Liver (tissue), 3 donors: ENCODE results near the gene ZIC3.

ENCODE experiments used
- EGR1 ChIP-seq, 2 donors: IDR thresholded peaks; 2 replicates each; pipeline ENCODE4 v1.6.1; 2016 to 2018; ENCODE audit warnings: antibody characterized with exemption in 2 of 2, low read depth in 2 of 2
- SP1 ChIP-seq: IDR thresholded peaks from 2 replicates; pipeline ENCODE4 v1.6.1; 2018; ENCODE audit warnings: antibody characterized with exemption, mild to moderate bottlenecking
- TF ChIP-seq, protein P1 (sequence below): IDR thresholded peaks from 2 replicates; pipeline ENCODE4 v1.6.1; 2016; ENCODE audit warnings: antibody characterized with exemption
- TF ChIP-seq, protein P2 (sequence below): IDR thresholded peaks from 2 replicates; pipeline ENCODE4 v1.6.1; 2016; ENCODE audit warnings: antibody characterized with exemption, mild to moderate bottlenecking
- TF ChIP-seq, protein P3 (sequence below): fragments of 150-350 bp; IDR thresholded peaks from 2 replicates; pipeline ENCODE4 v1.5.1; 2017; ENCODE audit warnings: improper control_type of control experiment, low read depth, low read length; ENCODE audit not compliant: missing input control
- donor health status: healthy.
- donor health status: healthy.

DNA sequence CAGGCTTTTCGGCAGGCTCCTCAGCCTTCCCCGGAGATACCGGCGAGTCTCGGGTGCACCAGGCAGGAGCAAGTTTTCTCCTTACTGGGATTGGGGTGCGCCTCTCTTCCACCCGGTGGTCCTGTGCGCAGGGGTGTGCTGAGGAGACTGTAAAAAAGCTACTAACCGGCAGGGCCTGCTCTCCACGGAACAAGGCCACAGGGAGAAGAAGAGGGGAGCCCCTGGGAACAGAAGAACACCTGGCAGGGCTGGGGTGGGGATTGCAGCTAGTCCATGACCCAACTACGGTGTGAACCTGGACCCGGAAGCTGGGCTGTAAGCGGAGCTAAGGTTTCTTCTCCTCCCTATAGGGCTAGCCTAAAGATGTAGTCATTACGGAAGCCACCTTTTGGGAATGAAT, 17.7 kb upstream of the ZIC3 start:
- TF ChIP-seq, protein P1, sequence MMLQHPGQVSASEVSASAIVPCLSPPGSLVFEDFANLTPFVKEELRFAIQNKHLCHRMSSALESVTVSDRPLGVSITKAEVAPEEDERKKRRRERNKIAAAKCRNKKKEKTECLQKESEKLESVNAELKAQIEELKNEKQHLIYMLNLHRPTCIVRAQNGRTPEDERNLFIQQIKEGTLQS, result no peak
- no peak for TF ChIP-seq SP1
- TF ChIP-seq, protein P2, sequence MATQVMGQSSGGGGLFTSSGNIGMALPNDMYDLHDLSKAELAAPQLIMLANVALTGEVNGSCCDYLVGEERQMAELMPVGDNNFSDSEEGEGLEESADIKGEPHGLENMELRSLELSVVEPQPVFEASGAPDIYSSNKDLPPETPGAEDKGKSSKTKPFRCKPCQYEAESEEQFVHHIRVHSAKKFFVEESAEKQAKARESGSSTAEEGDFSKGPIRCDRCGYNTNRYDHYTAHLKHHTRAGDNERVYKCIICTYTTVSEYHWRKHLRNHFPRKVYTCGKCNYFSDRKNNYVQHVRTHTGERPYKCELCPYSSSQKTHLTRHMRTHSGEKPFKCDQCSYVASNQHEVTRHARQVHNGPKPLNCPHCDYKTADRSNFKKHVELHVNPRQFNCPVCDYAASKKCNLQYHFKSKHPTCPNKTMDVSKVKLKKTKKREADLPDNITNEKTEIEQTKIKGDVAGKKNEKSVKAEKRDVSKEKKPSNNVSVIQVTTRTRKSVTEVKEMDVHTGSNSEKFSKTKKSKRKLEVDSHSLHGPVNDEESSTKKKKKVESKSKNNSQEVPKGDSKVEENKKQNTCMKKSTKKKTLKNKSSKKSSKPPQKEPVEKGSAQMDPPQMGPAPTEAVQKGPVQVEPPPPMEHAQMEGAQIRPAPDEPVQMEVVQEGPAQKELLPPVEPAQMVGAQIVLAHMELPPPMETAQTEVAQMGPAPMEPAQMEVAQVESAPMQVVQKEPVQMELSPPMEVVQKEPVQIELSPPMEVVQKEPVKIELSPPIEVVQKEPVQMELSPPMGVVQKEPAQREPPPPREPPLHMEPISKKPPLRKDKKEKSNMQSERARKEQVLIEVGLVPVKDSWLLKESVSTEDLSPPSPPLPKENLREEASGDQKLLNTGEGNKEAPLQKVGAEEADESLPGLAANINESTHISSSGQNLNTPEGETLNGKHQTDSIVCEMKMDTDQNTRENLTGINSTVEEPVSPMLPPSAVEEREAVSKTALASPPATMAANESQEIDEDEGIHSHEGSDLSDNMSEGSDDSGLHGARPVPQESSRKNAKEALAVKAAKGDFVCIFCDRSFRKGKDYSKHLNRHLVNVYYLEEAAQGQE, result no peak
- TF ChIP-seq, protein P3, sequence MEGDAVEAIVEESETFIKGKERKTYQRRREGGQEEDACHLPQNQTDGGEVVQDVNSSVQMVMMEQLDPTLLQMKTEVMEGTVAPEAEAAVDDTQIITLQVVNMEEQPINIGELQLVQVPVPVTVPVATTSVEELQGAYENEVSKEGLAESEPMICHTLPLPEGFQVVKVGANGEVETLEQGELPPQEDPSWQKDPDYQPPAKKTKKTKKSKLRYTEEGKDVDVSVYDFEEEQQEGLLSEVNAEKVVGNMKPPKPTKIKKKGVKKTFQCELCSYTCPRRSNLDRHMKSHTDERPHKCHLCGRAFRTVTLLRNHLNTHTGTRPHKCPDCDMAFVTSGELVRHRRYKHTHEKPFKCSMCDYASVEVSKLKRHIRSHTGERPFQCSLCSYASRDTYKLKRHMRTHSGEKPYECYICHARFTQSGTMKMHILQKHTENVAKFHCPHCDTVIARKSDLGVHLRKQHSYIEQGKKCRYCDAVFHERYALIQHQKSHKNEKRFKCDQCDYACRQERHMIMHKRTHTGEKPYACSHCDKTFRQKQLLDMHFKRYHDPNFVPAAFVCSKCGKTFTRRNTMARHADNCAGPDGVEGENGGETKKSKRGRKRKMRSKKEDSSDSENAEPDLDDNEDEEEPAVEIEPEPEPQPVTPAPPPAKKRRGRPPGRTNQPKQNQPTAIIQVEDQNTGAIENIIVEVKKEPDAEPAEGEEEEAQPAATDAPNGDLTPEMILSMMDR, result no peak
- no peak for TF ChIP-seq EGR1 (IDR thresholded peaks at IDR 0.05; ENCODE audit: low read depth in 2 of 2)
